HG02571 (cell line): ENCODE results near the gene KIRREL1.

Experiments used
- ATAC-seq: cut with Tn5 transposase; IDR thresholded peaks from one replicate; pipeline ENCODE4 v1.9.1; 2021; ENCODE audit warnings: mild to moderate bottlenecking, moderate library complexity; ENCODE audit not compliant: unreplicated experiment

KIRREL1 gene

GRCh38 chr1:158003406-158003800 lies 10.0 kb downstream of the KIRREL1 start:
- ATAC-seq = no peak

GRCh38 chr1:158005224-158005623 lies 11.8 kb downstream of the KIRREL1 start:
- ATAC-seq = no peak

GRCh38 chr1:158007180-158007579 lies 13.7 kb downstream of the KIRREL1 start:
- ATAC-seq = no peak

GRCh38 chr1:158007667-158008386 lies 14.4 kb downstream of the KIRREL1 start:
- no peak for ATAC-seq

- ATAC-seq = no peak
Observed at GRCh38 chr1:158008630-158009029, 15.2 kb downstream of the KIRREL1 start.

GRCh38 chr1:158011714-158012113 lies 18.3 kb downstream of the KIRREL1 start:
- ATAC-seq = no peak

- ATAC-seq = no peak
Observed at GRCh38 chr1:158013840-158014730, 20.6 kb downstream of the KIRREL1 start.

- ATAC-seq = no peak
Observed at GRCh38 chr1:158014731-158015320, 21.4 kb downstream of the KIRREL1 start.

- no peak for ATAC-seq
Observed at GRCh38 chr1:158016651-158017335, 23.3 kb downstream of the KIRREL1 start.

- ATAC-seq = no peak
Observed at GRCh38 chr1:158017800-158018595, 24.6 kb downstream of the KIRREL1 start.

GRCh38 chr1:158019171-158019868 lies 25.9 kb downstream of the KIRREL1 start:
- no peak for ATAC-seq

GRCh38 chr1:158020259-158020885 lies 26.9 kb downstream of the KIRREL1 start:
- ATAC-seq = no peak

GRCh38 chr1:158020886-158021620 lies 27.6 kb downstream of the KIRREL1 start:
- no peak for ATAC-seq

- ATAC-seq = no peak
Observed at GRCh38 chr1:158021721-158022120, 28.3 kb downstream of the KIRREL1 start.

- no peak for ATAC-seq
Observed at GRCh38 chr1:158022554-158023312, 29.3 kb downstream of the KIRREL1 start.

GRCh38 chr1:158024737-158025136 lies 31.3 kb downstream of the KIRREL1 start:
- no peak for ATAC-seq

- ATAC-seq = no peak
Observed at GRCh38 chr1:158025576-158026230, 32.3 kb downstream of the KIRREL1 start.
